ENCODE data around the gene DNM2.

DNA sequence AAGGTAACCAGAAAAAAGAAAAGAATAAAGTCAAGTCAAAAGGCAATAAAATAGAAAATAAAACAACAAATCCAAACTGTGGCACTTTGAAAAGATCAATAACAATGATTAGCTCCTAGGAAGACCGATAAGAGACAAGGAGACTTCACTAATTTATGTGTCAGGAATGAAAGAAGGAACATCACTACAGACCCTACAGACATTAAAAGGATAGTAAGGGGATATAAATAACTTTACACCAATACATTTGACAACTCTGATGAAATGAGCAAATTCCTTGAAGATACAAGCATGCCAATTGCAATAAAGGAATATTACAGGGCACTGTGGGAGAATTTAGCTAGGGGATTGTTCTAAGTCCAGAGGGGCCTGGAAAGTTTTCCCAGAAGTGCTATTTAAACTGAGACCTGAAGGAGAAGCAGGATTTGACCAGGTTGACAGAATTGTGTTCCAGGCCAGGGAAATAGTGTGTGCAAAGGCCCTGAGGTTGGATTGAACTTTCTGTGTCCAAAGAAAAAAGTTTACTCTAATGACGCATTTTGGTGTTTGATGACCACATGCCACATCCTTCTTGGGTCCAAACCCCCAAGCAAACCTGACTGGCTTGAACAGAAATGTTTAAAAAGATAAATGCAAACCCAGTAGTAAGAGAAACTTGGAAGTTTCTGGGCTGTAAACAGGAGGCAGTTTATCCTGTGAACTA is 128.8 kb downstream of the DNM2 start:
- no peak for TF ChIP-seq CTCF (IDR thresholded peaks at IDR 0.05)
- no peak for TF ChIP-seq POLR2A (IDR thresholded peaks at IDR 0.05)
- no peak for TF ChIP-seq EP300 (IDR thresholded peaks at IDR 0.05)
- no peak for TF ChIP-seq POLR2AphosphoS5 (IDR thresholded peaks at IDR 0.05)
